Fibroblast of lung (primary cell): ENCODE measurements around the gene PACRG.

Source experiments
- EZH2 ChIP-seq: IDR thresholded peaks from 2 replicates; pipeline ENCODE4 v1.5.1; 2012; ENCODE audit warnings: low read length, control low read depth, mild to moderate bottlenecking; ENCODE audit errors: missing control alignments
- TF ChIP-seq, protein P1 (sequence below), 2 donors: IDR thresholded peaks in 1 of 2; conservative IDR thresholded peaks in 1 of 2; 1 replicate in 1 of 2; 2 replicates in 1 of 2; pipeline ENCODE4 v1.5.1; 2011 to 2012; ENCODE audit warnings: low read length in 2 of 2, control low read depth in 1 of 2, inconsistent platforms in 1 of 2, low read depth in 1 of 2, mild to moderate bottlenecking in 1 of 2

- TF ChIP-seq, protein P1, sequence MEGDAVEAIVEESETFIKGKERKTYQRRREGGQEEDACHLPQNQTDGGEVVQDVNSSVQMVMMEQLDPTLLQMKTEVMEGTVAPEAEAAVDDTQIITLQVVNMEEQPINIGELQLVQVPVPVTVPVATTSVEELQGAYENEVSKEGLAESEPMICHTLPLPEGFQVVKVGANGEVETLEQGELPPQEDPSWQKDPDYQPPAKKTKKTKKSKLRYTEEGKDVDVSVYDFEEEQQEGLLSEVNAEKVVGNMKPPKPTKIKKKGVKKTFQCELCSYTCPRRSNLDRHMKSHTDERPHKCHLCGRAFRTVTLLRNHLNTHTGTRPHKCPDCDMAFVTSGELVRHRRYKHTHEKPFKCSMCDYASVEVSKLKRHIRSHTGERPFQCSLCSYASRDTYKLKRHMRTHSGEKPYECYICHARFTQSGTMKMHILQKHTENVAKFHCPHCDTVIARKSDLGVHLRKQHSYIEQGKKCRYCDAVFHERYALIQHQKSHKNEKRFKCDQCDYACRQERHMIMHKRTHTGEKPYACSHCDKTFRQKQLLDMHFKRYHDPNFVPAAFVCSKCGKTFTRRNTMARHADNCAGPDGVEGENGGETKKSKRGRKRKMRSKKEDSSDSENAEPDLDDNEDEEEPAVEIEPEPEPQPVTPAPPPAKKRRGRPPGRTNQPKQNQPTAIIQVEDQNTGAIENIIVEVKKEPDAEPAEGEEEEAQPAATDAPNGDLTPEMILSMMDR (conservative IDR thresholded peaks at IDR 0.05 in 1 of 2, IDR thresholded peaks at IDR 0.05 in 1 of 2; ENCODE audit: low read depth in 1 of 2, low read length in 2 of 2): no peak
- TF ChIP-seq EZH2: no peak
These were observed 194.9 kb downstream of the PACRG start for GRCh38 chr6:162922563-162923166.
